HCT116 (cell line): ENCODE measurements around the gene ZNF667. TPM values are rescaled to one million over a fixed set of nuclear protein-coding genes. Genes with fewer than 3 reads are reported as not detected.

Experiments
- ATAC-seq: fragments of 200-7000 bp; cut with Tn5 transposase; 2 replicates; pipeline ENCODE4 v1.9.1; 2020; ENCODE audit warnings: mild to moderate bottlenecking, moderate library complexity
- BruUV-seq: library from RNA; stranded (reverse); fragments of 400-500 nt; replicated peaks from 2 replicates; lab custom pipeline; 2021; lab: Mats Ljungman, UMichigan
- CTCF ChIA-PET: fragments of 300-600 bp; sonication (Branson Sonifier 250); formaldehyde crosslinking; loops from one replicate; lab custom pipeline; 2021; ENCODE audit warnings: antibody characterized with exemption; lab: Charles Lee
- POLR2A ChIA-PET: fragments of 300-600, 350-600 bp; sonication (Branson Sonifier 250); formaldehyde crosslinking; loops from one replicate; lab custom pipeline; 2021; ENCODE audit warnings: antibody characterized with exemption; lab: Charles Lee
- RAD21 ChIA-PET, 2 experiments: fragments of 300-600 bp; sonication (Branson Sonifier 250); formaldehyde crosslinking; loops; one replicate each; lab custom pipeline; 2023; ENCODE audit warnings: low total read pairs in 2 of 2; ENCODE audit not compliant: uncharacterized antibody in 2 of 2, unreplicated experiment in 2 of 2, low non-redundant PET in 1 of 2; lab: Charles Lee
- DNase-seq: peaks from one replicate; pipeline ENCODE4 v3.0.0-alpha.2; 2010; ENCODE audit warnings: low read depth, low spot score
- H2AFZ ChIP-seq: fragments of 200-600 bp; shearing (Covaris generic), sonication (generic); 2 replicates; pipeline ENCODE4 v1.6.1; 2017; ENCODE audit warnings: low read depth, mixed run types, mixed read lengths, antibody characterized with exemption, low read length; ENCODE audit not compliant: poor library complexity, severe bottlenecking
- H3K27ac ChIP-seq: 2 replicates; pipeline ENCODE4 v1.5.1; 2012; ENCODE audit warnings: low read depth, low read length
- H3K27me3 ChIP-seq: fragments of 200-600 bp; sonication (generic); 2 replicates; pipeline ENCODE4 v1.6.1; 2016; ENCODE audit warnings: mixed run types, low read length, mixed read lengths; ENCODE audit not compliant: insufficient read depth
- H3K36me3 ChIP-seq, 2 experiments: fragments of 200-500 bp in 1 of 2; fragments of 200-600 bp in 1 of 2; sonication (Bioruptor generic) in 1 of 2; sonication (generic) in 1 of 2; 2 replicates each; pipeline versions ENCODE4 v1.5.1 to v1.6.1; 2014 to 2016; ENCODE audit warnings: low read length in 2 of 2, inconsistent platforms in 1 of 2, mixed read lengths in 1 of 2, mixed run types in 1 of 2; ENCODE audit not compliant: insufficient read depth in 2 of 2, control insufficient read depth in 1 of 2
- H3K4me1 ChIP-seq, 2 experiments: fragments of 200-600 bp in 1 of 2; sonication (generic) in 1 of 2; 2 replicates each; pipeline versions ENCODE4 v1.5.1 to v1.6.1; 2012 to 2017; ENCODE audit warnings: low read length in 2 of 2, inconsistent platforms in 1 of 2, mild to moderate bottlenecking in 1 of 2, mixed read lengths in 1 of 2, mixed run types in 1 of 2, moderate library complexity in 1 of 2; ENCODE audit not compliant: insufficient read depth in 2 of 2, control insufficient read depth in 1 of 2
- H3K4me2 ChIP-seq: fragments of 200-600 bp; sonication (generic); 2 replicates; pipeline ENCODE4 v1.6.1; 2017; ENCODE audit warnings: mixed run types, low read length, mixed read lengths
- H3K4me3 ChIP-seq, 2 experiments: fragments of 200-600 bp in 1 of 2; sonication (generic) in 1 of 2; replicated peaks in 1 of 2; 2 replicates each; pipeline ENCODE4 v1.5.1; 2011 to 2016; ENCODE audit warnings: low read length in 2 of 2, control low read depth in 1 of 2, low read depth in 1 of 2, mild to moderate bottlenecking in 1 of 2, mixed read lengths in 1 of 2, mixed run types in 1 of 2
- H3K79me2 ChIP-seq: fragments of 200-600 bp; sonication (generic); 2 replicates; pipeline ENCODE4 v1.6.1; 2017; ENCODE audit warnings: mild to moderate bottlenecking, mixed run types, low read length, moderate library complexity, mixed read lengths; ENCODE audit not compliant: insufficient read depth
- H3K9ac ChIP-seq: fragments of 200-600 bp; sonication (generic); 2 replicates; pipeline ENCODE4 v1.6.1; 2016; ENCODE audit warnings: low read length, mixed read lengths
- H3K9me2 ChIP-seq: fragments of 200-600 bp; sonication (generic), shearing (Covaris generic); 2 replicates; pipeline ENCODE4 v1.6.1; 2017; ENCODE audit warnings: mixed run types, mild to moderate bottlenecking, moderate library complexity; ENCODE audit not compliant: insufficient read depth
- H3K9me3 ChIP-seq, 2 experiments: fragments of 200-500 bp in 1 of 2; fragments of 200-600 bp in 1 of 2; sonication (Bioruptor generic) in 1 of 2; sonication (generic) in 1 of 2; 2 replicates each; pipeline ENCODE4 v1.6.1; 2014 to 2017; ENCODE audit warnings: low read length in 2 of 2, mixed read lengths in 2 of 2, inconsistent platforms in 1 of 2, low read depth in 1 of 2, mild to moderate bottlenecking in 1 of 2, mixed run types in 1 of 2, moderate library complexity in 1 of 2; ENCODE audit not compliant: control insufficient read depth in 1 of 2, insufficient read depth in 1 of 2
- H4K20me1 ChIP-seq: fragments of 200-600 bp; sonication (generic), shearing (Covaris generic); 2 replicates; pipeline ENCODE4 v1.6.1; 2017; ENCODE audit warnings: mixed run types, mild to moderate bottlenecking, moderate library complexity; ENCODE audit not compliant: insufficient read depth
- CTCF ChIP-seq, 3 experiments: fragments of 200-600 bp in 1 of 3; sonication (generic) in 1 of 3; IDR thresholded peaks in 2 of 3; conservative IDR thresholded peaks in 1 of 3; 2 replicates each; pipeline ENCODE4 v1.5.1; 2012 to 2017; ENCODE audit warnings: low read depth in 2 of 3, low read length in 2 of 3, antibody characterized with exemption in 1 of 3, borderline replicate concordance in 1 of 3, control low read depth in 1 of 3, mild to moderate bottlenecking in 1 of 3, mixed read lengths in 1 of 3, mixed run types in 1 of 3, moderate library complexity in 1 of 3; ENCODE audit not compliant: insufficient read depth in 1 of 3
- EZH2phosphoT487 ChIP-seq: fragments of 200-600 bp; IDR thresholded peaks from 2 replicates; pipeline ENCODE4 v1.6.1; 2018; ENCODE audit warnings: antibody characterized with exemption, borderline replicate concordance
- POLR2A ChIP-seq: IDR thresholded peaks from 2 replicates; pipeline ENCODE4 v1.7.0; 2011; ENCODE audit warnings: borderline replicate concordance; ENCODE audit not compliant: insufficient read depth, insufficient read length; ENCODE audit errors: extremely low read depth
- POLR2AphosphoS5 ChIP-seq: IDR thresholded peaks from 2 replicates; pipeline ENCODE4 v1.6.1; 2011; ENCODE audit warnings: mild to moderate bottlenecking, low read depth, low read length, moderate library complexity
- SP1 ChIP-seq: IDR thresholded peaks from 2 replicates; pipeline ENCODE4 v1.6.1; 2012; ENCODE audit warnings: low read depth
- TCF7L2 ChIP-seq: IDR thresholded peaks from 2 replicates; pipeline ENCODE4 v1.7.0; 2011; ENCODE audit warnings: borderline replicate concordance, inconsistent platforms; ENCODE audit not compliant: insufficient read depth, insufficient read length; ENCODE audit errors: extremely low read depth
- ZBTB33 ChIP-seq: IDR thresholded peaks from 2 replicates; pipeline ENCODE4 v1.6.1; 2011; ENCODE audit warnings: mild to moderate bottlenecking, low read length, moderate library complexity; ENCODE audit not compliant: insufficient replicate concordance; ENCODE audit errors: extremely low read depth
- ZNF274 ChIP-seq: fragments of 200-500 bp; sonication (Bioruptor generic); IDR thresholded peaks from 2 replicates; pipeline ENCODE4 v1.6.1; 2014; ENCODE audit warnings: mild to moderate bottlenecking, low read depth, low read length, inconsistent platforms
- intact Hi-C: fragments of 100-400 bp; cut with micrococcal nuclease; formaldehyde crosslinking; loops from 2 replicates; pipeline ENCODE4 v1.10.0; 2022
- total RNA-seq: library from RNA; stranded (reverse); gene quantifications from one replicate; pipeline ENCODE4 v1.2.1, GENCODE V29; 2021; ENCODE audit not compliant: unreplicated experiment

The ZNF667 gene
- total RNA-seq, 1 experiment from 2014 or later: not detected

- TF ChIP-seq CTCF (IDR thresholded peaks at IDR 0.05 in 2 of 3, conservative IDR thresholded peaks at IDR 0.05 in 1 of 3; ENCODE audit: borderline replicate concordance in 1 of 3, insufficient read depth in 1 of 3, low read depth in 2 of 3, low read length in 2 of 3): no peak
- TF ChIP-seq EZH2phosphoT487: no peak
- TF ChIP-seq TCF7L2: no peak
- no peak for TF ChIP-seq POLR2A
- no peak for TF ChIP-seq POLR2AphosphoS5
- no peak for TF ChIP-seq SP1
- TF ChIP-seq, all 23 proteins: peak for 0
Observed at GRCh38 chr19:56474308-56474707, 2.8 kb downstream of the ZNF667 start (continued).

GRCh38 chr19:56441206-56441792 is 35.8 kb downstream of the ZNF667 start:
- TF ChIP-seq ZNF274: peak; percentile 55
- no peak for TF ChIP-seq ZBTB33
- TF ChIP-seq, all 23 proteins: peak for 1
- CTCF ChIA-PET: no interaction called here
- Histone ChIP-seq H3K9me2 (no peaks in the 10 kb centered on the region), H3K36me3 (no peaks in the 10 kb centered on the region), H3K9me3 (peaks cover 21 to 32% of the 10 kb centered on the region in 2 experiments; a peak in 3 of 4 replicates), H3K9ac (no peak overlapping the region), H3K27me3 (no peaks in the 10 kb centered on the region), H4K20me1 (no peaks in the 10 kb centered on the region), H3K79me2 (no peaks in the 10 kb centered on the region), H2AFZ (no peak overlapping the region), H3K4me2 (no peak overlapping the region), H3K27ac (no peak overlapping the region), H3K4me1 (no peaks in the 10 kb centered on the region), H3K4me3 (no peak overlapping the region)
- POLR2A ChIA-PET: no interaction called here
- no peak for DNase-seq
- BruUV-seq: no TSS peak
- RAD21 ChIA-PET: no interaction called here
- intact Hi-C loops: no loop called here
- ATAC-seq: no peak
